Activated naive CD4-positive, alpha-beta T cell treated with anti-CD3 and anti-CD28 coated beads, Interleukin-2, amount 50 U/mL, for 24 hours (primary cell): Measurements from ENCODE around the gene BLACAT1.
"Not testable (repeated sequence)": the region's sequence is repeated elsewhere in the genome, so short reads cannot be mapped to it uniquely, and the experiment has no call there.

ENCODE experiments used
- H3K27ac Mint-ChIP-seq: one replicate; pipeline ENCODE4 v1.8.0; 2021; ENCODE audit warnings: mild to moderate bottlenecking, mixed read lengths
- H3K27me3 Mint-ChIP-seq: one replicate; pipeline ENCODE4 v1.8.0; 2021; ENCODE audit warnings: mixed read lengths
- H3K36me3 Mint-ChIP-seq: one replicate; pipeline ENCODE4 v1.8.0; 2021; ENCODE audit warnings: mixed read lengths
- H3K4me1 Mint-ChIP-seq: one replicate; pipeline ENCODE4 v1.8.0; 2021; ENCODE audit warnings: mixed read lengths
- H3K4me3 Mint-ChIP-seq: one replicate; pipeline ENCODE4 v1.8.0; 2021; ENCODE audit warnings: mild to moderate bottlenecking, mixed read lengths
- H3K9me3 Mint-ChIP-seq: one replicate; pipeline ENCODE4 v1.8.0; 2021; ENCODE audit warnings: mixed read lengths

Gene BLACAT1

DNA sequence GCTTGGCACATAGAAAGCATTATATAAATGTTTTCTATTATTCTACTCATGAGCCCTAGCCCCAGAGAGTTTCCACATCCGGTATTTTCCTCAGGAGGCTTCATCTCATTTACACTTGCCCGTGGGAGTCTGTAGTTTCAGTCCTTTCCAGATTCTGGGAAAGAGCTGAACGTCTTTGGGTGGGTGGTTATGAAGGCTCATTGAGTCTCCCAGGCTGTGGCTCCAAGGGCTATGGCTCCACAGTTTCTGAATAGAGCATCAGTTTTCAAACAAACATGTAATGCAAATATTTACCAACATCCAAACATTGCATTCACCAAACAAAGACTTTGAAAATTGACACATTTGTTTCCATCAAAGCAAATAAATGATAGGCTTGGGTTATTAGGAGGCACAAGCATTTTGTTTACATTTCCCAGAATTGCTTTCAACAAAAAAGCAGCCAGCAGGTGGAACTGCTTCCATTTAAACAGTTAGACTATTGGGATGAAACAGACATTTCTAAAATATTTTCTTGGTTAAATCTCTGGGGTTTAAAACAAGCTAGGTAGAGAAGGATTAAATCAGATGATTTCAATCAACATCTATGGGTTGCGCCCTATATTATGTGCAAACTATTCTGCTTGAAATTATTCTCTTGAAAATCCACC is 32.7 kb downstream of the BLACAT1 start:
- no peaks in the 10 kb centered on the region for H3K9me3 Mint-ChIP-seq
- no peak overlapping the region for H3K4me3 Mint-ChIP-seq
- peaks cover 7% of the 10 kb centered on the region for H3K27me3 Mint-ChIP-seq
- no peaks in the 10 kb centered on the region for H3K4me1 Mint-ChIP-seq
- no peak overlapping the region for H3K27ac Mint-ChIP-seq
- H3K36me3 Mint-ChIP-seq: no peaks in the 10 kb centered on the region

DNA sequence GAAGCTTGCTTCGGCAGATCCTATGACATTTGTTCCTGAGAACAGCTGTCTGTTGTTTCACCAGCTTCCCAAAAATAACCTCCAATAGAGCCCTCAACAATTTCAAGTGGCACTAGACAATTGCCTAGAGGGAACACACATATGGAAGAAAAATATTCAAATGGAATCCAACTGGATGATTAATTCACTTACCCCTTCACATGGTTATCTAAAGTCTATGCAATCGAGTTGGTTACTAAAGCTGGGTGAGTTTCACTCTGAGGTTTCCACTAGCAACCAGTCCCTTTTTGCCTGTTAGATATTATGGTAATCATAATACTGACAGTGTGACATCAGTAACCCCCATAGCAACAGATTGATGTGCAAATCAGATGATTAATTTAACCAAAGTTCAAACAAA is 34.0 kb downstream of the BLACAT1 start, which contains the start of gene LEMD1:
LEMD1 (minus strand) TSS at position 259 of the 400 bp plus-strand sequence. CDS start 1,520 bp downstream, outside the sequence.
- no peaks in the 10 kb centered on the region for H3K9me3 Mint-ChIP-seq
- H3K27ac Mint-ChIP-seq: no peak within 1 kb of the TSS
- H3K27me3 Mint-ChIP-seq: peaks cover 7% of the 10 kb centered on the region
- H3K4me3 Mint-ChIP-seq: no peak within 1 kb of the TSS
- H3K4me1 Mint-ChIP-seq: no peaks in the 10 kb centered on the region
- H3K36me3 Mint-ChIP-seq: no peaks in the 10 kb centered on the region

DNA sequence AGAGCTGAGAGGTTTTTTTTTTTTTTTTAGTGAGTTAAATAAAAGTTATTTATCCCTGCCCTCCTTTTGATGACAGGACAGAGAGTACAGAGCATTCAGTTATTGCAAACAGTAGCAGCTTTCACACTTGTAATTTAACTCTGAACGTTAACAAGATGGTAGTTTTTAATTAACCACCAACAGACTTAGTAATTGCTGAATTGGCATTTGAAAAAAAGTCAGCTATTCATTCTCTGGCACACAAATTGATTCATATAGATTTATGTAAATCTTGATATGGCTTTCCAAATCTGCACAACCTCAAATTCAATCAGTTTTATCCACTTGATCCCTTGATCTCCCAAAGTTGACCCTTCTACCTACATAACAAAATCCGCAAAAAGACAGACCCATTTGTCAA is 34.9 kb downstream of the BLACAT1 start:
- H3K27me3 Mint-ChIP-seq: peaks cover 3% of the 10 kb centered on the region
- H3K4me3 Mint-ChIP-seq: no peak overlapping the region
- no peaks in the 10 kb centered on the region for H3K9me3 Mint-ChIP-seq

DNA sequence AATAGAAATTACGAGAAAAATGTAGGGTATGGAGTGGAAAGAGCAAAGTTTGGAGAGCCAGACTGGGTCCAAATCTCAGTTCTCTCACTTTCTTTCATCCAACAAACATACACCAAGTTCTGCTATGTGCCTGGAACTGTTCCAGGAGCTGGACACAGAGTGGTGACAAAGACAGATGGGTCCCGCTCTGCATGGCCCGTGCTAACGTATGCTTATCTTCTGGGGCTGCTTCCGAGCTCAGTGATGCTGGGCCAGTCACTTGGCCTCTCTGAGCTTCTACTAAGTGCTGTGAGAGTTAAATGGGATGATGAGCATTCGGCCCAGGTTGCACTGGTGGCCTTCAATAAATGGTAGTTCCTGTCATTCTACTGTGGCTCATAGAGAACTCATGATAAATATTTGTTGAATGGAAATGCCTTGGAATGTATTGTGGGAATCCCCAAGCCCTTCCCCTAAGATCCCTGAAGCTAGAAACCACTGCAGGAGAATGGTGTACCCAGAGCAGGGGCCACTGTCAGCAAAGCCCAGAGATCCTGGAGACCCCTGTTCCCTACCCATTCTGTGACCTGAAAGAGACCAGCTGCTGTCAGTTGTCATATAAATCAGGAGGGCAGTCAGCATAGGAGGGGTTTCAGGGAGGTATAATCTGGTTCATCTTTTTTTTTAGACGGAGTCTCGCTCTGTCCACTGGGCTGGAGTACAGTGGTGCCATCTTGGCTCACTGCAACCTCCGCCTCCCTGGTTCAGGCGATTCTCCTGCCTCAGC is 37.8 kb downstream of the BLACAT1 start:
- no peaks in the 10 kb centered on the region for H3K4me1 Mint-ChIP-seq
- H3K4me3 Mint-ChIP-seq: no peak overlapping the region
- H3K27ac Mint-ChIP-seq: no peak overlapping the region
- no peaks in the 10 kb centered on the region for H3K36me3 Mint-ChIP-seq
- H3K9me3 Mint-ChIP-seq: no peaks in the 10 kb centered on the region
- H3K27me3 Mint-ChIP-seq: no peaks in the 10 kb centered on the region

More for the DNA sequence above, 34.9 kb downstream of the BLACAT1 start:
- Mint-ChIP-seq H3K4me1 (no peaks in the 10 kb centered on the region), H3K36me3 (no peaks in the 10 kb centered on the region), H3K27ac (no peak overlapping the region)

DNA sequence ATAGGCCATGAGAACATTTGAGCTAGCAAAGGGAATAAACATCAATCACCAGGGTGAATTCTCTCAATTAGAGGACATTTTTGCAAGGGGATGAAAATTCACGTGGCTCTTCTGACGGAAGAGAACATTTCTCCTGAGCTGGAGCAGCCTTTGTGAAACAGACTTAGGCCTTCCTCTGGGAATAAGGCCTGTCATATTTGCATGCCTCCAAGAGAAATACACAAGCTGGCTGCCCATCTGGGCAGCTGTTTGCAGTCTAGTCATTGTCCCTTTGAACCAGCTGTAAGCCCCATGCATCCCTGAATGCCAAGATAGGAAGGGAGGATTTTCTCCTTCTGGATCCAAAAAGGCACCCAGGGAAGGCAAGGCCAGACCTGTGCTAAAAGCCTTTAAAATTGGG is 39.5 kb downstream of the BLACAT1 start:
- Mint-ChIP-seq H3K27ac (no peak overlapping the region), H3K27me3 (no peaks in the 10 kb centered on the region), H3K9me3 (no peaks in the 10 kb centered on the region), H3K4me1 (no peaks in the 10 kb centered on the region), H3K4me3 (no peak overlapping the region), H3K36me3 (no peaks in the 10 kb centered on the region)

DNA sequence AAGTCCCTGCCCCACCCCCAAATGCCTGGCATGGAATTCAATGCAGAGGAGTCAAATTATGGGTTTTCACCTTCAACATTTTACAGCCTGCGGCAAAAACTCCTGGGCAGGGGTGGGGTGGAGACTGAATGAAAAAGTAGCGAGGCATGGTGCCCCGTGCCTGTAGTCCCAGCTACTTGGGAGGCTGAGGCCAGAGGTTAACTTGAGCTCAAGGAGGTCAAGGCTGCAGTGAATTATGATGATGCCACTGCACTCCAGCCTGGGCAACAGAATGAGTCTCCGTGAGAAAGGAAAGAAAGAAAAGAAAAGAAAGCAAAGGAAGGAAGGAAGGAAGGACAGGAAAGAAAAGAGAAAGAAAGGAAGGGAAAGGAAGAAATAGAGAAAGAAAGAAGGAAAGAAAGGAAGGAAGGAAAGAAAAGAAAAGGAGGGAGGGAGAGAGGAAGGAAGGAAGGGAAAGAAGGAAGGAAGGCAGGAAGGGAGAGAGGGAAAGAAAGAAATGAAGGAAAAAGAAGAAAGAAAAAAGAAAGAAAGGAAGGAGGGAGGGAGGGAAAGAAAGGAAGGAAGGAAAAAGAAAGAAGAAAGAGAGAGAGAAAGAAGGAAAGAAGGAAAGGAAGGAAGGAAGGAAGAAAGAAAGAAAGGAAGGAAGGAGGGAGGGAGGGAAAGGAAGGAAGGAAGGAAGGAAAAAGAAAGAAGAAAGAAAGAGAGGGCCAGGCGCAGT is 45.1 kb downstream of the BLACAT1 start:
- H3K4me1 Mint-ChIP-seq: peaks cover 6% of the 10 kb centered on the region
- no peak overlapping the region for H3K4me3 Mint-ChIP-seq
- H3K27ac Mint-ChIP-seq: no peak overlapping the region
- no peaks in the 10 kb centered on the region for H3K9me3 Mint-ChIP-seq
- H3K36me3 Mint-ChIP-seq: no peaks in the 10 kb centered on the region
- H3K27me3 Mint-ChIP-seq: no peaks in the 10 kb centered on the region

DNA sequence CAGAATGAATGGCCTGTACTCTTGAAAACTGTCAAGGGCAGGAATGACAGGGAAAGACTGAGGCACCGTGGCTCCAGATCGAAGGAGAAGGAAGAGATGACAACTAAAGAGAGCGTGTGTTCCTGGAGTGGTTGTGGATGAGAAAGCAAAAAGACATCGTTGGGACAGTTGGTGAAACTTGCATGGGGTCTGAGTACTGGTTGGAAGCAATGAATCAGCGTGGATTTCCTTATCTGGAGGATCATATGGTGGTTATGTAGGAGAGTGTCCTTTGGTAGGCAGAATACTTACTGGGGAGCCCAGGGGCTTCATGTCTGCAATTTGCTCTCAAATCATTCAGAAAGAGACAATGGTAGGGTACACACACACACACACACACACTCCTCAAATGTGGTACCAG is 47.9 kb downstream of the BLACAT1 start:
- Mint-ChIP-seq H3K4me3 (no peak overlapping the region), H3K27me3 (no peaks in the 10 kb centered on the region), H3K27ac (peak overlapping the region; percentile 0), H3K36me3 (peaks cover 2% of the 10 kb centered on the region), H3K9me3 (no peaks in the 10 kb centered on the region), H3K4me1 (peaks cover 9% of the 10 kb centered on the region)

DNA sequence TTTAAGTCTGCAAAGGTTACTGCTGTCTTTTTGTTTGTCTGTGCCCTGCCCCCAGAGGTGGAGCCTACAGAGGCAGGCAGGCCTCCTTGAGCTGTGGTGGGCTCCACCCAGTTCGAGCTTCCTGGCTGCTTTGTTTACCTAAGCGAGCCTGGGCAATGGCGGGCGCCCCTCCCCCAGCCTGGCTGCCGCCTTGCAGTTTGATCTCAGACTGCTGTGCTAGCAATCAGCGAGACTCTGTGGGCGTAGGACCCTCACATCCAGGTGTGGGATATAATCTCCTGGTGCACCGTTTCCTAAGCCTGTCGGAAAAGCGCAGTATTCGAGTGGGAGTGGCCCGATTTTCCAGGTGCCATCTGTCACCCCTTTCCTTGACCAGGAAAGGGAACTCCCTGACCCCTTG is 49.6 kb downstream of the BLACAT1 start:
- H3K36me3 Mint-ChIP-seq, H3K4me1 Mint-ChIP-seq, H3K9me3 Mint-ChIP-seq, H3K27me3 Mint-ChIP-seq, H3K4me3 Mint-ChIP-seq, H3K27ac Mint-ChIP-seq: not testable (repeated sequence)
